Renal pelvis (tissue), 4 donors: ENCODE data around the gene TRAF3. TPM values are rescaled to one million over a fixed set of nuclear protein-coding genes. Genes with fewer than 3 reads are reported as not detected.
A peak's percentile ranks its signal among the peaks of the same experiment; 100 is the strongest.
"Not testable (repeated sequence)": the region's sequence is repeated elsewhere in the genome, so short reads cannot be mapped to it uniquely, and the experiment has no call there.

ENCODE experiments used
- DNase-seq: peaks from one replicate; pipeline ENCODE4 v3.0.0-alpha.2; 2013
- polyA plus RNA-seq, 3 donors: library from polyadenylated mRNA; unstranded; fragments of 120-200 nt; gene quantifications; one replicate each; pipeline ENCODE4 v1.2.1, GENCODE V29; 2013; ENCODE audit not compliant: insufficient read length in 3 of 3

TRAF3 gene
- polyA plus RNA-seq, 3 donors = 15.9 to 18.0 (median 16.6) TPM

DNA sequence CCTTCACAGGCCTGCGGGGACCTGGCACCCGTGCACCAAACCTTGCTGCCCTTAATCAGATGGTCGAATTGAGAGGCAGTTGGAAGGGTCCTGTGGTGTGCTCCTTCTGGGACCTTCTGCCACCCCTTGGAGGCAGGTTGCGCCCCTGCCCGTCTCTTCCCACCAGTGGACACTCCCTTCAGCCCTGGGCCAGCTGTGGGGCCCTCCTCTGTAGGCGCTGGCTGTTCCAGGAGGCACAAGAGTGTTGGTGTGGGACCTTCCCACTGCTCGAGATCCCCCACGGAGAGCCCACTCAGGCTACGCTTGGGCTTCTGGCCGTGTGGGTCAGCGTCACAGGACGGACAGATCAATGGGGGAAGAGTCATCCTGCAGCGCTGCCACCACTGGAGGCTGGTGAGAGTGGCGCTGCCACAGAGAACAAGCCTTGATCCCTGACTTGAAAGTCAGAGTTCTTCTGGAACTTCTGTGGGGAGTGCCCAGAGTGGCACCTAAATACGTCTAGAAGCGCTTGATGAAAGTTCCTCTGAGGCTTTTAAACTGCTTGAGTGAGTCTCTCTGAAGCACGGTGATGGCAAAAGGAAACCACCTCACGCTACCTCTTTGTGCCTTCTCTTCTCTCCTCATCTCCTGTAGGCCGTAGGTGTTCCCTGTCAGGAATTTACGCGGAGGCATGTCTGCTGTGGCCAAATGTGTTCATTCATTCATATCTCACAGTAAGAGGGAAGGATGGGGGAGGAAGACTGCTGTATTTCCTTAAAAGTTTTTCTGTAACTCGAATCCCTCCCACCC, 48.3 kb downstream of the TRAF3 start:
- no peak for DNase-seq

DNA sequence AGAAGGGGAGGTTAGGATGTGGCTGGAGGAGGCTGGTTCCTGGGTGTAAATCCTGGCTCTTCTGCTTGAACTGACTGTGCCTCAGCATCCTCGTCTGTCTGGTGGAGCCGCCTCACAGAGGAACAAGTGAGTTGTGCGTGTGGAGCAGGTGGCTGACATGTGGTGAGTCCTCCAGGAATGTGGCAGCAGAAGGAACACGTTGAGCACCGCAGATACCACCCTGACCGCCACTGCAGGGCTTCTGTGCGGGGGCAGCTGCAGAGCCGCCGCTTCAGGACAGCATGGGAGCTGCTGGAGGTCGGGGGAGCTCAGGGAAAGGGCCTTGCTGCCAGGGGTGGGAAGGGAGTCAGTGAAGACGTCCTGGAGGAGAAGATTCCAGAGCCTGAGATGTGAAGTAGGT, 48.9 kb downstream of the TRAF3 start:
- no peak for DNase-seq

DNA sequence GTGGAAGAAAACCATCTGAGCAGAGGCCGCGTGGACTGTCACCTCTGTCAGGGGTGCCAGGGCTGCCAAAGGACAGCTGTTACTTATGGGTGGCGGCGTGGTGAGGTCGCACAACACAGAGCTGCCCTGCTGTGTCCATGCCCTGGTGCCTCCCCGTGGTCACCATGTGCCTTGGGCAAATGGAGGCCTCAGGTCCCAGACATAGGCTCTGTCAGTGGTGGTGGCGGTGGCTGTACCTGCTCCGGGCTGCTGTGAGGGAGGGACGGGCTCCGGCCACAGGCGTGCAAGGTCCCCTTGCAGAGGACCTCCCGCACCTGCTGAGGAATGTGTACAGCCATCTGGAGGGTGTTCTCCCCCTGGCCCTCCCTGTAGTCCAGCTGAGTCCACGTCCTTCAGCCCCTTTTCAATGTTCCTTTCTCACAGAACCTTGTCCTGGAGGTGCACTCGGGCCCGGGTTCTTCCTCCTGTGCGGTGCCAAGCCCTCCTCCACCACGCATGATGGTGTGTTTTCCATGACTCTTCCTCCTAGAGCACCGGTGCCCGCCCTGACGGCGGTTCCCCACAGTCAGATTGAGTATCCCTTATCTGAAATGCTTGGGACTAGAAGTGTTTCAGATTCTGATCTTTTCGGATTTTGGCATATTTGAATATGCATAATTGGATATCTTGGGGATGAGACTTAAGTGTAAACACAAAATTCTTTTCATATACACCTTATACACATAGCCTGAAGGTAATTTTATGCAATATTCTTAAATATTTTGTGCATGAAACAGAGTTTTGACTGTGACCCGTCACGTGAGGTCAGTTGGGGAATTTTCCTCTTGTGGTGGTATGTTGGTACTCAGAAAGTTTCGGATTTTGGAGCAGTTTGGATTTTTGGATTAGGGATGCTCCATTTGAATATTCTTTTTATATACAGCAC, 49.8 kb downstream of the TRAF3 start:
- no peak for DNase-seq

DNA sequence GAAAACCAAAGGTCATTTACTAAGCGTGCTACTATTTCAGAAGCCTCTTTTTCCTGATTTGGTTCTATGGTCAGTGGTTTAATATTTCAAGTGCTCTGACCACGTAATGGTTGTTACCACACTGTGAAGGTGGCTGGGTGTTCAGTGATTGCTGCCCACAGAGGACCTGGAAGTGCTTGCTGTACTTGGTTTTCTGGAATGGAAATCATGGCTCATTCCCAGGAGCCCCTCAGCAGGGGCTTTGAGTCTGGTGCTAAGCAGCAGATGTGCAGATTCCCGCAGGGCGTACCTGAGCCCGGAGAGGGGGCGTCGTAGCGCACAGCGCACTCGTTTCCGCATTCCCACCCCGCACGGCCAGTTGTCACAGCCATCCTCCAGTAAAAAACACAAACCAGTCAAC, 50.5 kb downstream of the TRAF3 start:
- DNase-seq = no peak

DNA sequence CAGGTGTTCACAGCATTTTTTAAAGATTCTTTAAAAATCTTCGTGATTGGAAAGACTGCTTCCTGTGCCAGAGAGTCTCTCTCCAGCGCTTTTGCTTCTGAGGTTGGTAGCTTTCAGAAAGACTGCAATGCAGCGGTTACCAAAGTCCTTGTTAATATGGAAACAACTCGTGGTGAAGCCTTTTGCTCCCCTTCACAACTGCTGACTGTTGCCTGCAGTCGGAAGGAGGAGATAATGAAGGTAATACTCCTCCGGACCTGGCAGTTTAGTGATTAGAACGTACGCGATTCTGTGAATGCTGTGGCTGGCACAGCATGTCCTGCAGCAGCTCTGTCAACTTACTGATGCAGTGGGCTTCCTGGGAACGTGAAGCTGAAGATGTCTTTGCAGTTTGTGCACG, 50.9 kb downstream of the TRAF3 start:
- no peak for DNase-seq

DNA sequence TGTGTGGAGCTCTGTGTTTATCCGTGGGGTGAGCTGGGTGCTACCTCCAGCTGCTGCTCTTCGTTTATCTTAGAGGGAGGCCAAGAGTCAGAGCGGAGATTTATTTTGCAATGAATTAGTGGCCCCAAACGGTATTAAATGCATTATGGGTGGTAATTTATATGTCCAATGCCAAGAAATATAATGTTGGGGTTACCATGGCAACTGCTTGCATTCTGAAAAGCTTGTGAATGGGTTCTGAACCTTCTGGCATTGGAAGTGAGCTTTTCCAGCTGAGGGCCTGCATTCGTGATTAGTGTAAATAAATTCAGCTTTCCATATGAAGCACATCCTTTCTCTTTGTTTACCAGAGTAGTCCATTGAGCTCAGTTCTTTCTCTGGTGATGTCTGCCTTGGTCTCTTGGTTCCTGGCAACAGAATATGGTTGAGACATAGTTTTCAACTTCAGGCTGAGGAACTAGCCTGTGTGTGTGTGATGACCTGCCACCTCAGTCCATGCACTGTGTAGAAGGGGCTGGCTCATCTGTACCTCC, 51.8 kb downstream of the TRAF3 start:
- peak; percentile 83 for DNase-seq

DNA sequence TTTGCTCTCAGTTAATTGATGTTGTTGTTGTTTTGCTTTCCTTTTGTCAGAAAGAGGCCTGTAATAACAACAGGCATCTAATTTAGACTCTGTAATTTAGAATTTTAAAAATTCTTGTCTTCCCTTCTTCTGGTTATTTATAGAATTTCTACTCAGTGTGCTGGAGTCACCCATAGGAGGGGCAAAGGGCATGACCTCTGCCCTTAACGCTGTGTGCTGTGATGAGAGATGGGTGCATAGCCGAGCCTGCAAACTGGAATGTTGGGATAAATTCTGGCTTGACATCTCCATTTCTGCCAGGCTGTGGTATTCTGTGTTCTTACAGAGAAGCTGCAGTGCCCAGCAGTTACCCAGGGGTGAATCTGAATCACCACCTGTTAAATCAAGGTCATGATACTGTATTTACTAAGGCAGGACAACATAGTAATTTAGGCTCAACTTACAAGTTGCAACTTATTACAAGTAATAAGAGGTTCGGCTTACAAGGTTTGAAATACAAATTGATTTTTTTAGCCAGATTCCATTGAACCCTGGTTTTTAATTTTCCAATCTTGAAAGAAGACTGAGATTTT, 53.3 kb downstream of the TRAF3 start:
- no peak for DNase-seq

DNA sequence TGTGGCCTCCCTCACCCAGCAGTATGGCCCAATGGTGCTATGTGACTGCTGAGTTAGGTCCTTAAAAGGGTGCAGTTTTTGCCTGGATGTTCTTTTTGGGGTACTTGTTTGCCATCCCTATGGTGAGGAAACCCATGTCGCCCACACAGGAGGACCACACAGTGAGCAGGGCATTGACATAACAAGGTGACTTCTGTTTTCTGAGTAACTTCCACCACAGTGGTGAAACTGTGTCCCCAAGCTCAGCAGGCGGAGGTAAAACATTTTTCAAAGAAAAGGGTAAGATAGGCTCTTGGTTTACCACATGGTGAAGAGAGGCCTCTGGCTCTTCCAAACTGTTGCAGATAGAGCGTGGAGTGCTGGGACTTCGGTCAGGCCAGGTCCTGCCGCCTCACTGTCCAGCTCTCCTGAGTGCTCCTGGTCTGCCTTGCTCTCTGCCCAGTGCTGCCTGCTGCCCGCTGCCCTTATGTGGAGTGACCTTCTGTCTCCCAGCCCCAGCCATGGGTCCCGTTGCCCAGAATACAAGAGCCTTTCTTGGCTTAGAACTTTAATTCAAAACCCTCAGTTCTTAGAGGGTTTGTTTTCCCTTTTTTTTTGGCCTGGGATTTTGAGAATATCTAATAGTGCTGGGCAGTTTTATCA, 54.0 kb downstream of the TRAF3 start:
- DNase-seq = no peak

DNA sequence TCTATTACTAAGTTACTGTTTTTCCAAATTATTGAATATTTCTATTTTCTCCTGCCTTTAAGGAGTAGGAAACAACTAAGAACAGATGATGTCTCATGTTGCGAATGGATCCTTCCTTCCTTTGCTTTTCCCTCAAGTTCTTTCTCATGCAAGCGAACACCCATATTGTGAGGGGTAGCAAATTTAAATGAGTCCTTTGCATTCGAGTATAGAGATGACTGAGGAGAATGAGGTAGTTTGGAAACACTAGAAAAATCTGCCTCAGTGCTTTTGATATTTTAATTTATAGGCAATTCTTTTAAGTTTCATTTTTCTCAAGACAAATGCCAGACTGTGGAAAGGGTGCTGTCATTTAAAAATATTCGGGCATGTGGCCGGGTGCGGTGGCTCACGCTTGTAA, 56.1 kb downstream of the TRAF3 start:
- no peak for DNase-seq

DNA sequence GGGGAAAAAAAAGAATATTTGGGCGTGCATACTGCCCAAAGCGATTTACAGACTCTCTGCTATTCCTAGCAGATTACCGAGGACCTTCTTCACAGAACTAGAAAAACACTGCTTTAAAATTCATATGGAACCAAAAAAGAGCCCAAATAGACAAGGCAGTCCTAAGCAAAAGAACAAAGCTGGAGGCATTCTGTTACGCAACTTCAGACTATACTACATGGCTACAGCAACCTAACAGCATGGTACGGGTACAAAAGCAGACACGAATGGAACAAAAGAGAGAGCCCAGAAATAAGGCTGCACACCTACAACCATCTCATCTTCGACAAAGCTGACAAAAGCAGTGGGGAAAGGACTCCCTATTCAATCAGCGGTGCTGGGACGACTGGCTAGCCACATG, 56.7 kb downstream of the TRAF3 start:
- no peak for DNase-seq

DNA sequence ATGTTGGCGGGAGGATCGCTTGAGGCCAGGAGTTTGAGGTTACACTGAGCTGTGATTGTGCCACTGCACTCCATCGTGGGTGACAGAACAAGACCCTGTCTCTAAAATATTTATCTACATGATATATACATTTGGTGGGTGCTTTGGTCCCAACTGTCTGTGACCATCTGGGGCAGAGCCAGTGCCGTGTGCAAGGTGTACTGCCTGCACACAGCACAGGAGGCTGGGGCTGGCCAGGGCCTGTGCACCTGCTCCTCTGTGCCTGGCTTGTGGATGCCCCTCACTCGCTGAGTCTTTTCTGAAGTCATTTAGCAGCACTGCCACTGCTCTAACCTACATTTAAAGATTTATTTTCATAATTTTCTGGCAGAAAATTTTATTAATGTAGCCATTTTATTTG, 58.7 kb downstream of the TRAF3 start:
- DNase-seq = no peak

DNA sequence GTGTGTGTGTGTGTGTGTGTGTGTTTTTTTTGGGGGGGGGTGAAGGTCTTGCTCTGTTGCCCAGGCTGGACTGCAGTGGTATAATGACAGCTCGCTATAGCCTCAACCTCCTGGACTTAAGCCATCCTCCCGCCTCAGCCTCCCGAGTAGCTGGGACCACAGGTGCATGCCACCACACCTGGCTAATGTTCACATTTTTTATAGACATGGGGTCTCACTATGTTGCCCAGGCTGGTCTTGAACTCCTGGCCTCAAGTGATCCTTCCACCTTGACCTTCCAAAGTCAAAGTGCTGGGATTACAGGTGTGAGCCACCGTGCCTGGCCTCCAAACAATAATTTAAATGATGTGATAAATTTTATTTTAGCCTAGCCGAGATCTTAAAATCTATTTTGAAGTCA, 59.9 kb downstream of the TRAF3 start:
- DNase-seq = not testable (repeated sequence)

DNA sequence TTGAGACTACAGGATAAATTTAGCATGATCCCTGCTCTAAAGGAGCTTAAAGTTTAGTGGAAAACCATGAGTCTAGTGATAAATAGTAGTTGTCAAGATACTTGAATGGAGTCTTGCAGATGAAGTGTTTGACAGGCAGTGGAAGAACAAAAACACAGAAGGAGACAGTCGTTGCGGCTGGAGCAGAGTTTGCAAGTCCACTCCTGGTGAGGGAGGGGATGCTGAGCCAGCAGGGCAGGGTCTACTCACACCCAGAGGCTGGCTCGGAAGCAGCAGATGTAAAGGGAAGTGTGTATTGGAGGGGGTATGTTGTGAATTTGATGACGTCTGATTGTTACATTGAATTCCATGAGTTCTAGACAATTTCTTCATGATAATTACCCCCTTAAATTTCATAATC, 61.3 kb downstream of the TRAF3 start:
- DNase-seq = no peak

DNA sequence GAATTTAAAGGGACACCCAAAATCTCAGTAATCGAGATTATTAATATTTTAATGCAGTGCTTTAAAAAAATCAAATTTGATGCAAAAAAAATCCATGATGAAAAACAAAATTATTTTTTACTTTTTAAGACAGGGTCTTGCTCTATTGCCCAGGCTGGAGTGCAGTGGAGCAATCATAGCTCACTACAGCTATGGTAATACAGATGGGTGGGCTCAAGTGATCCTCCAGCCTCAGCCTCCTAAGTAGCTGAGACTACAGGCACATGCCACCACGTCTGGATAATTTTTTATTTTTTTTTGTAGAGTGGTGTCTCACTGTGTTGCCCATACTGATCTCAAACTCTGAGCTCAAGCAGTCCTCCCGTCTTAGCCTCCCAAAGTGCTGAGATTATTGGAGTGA, 62.9 kb downstream of the TRAF3 start:
- no peak for DNase-seq

DNA sequence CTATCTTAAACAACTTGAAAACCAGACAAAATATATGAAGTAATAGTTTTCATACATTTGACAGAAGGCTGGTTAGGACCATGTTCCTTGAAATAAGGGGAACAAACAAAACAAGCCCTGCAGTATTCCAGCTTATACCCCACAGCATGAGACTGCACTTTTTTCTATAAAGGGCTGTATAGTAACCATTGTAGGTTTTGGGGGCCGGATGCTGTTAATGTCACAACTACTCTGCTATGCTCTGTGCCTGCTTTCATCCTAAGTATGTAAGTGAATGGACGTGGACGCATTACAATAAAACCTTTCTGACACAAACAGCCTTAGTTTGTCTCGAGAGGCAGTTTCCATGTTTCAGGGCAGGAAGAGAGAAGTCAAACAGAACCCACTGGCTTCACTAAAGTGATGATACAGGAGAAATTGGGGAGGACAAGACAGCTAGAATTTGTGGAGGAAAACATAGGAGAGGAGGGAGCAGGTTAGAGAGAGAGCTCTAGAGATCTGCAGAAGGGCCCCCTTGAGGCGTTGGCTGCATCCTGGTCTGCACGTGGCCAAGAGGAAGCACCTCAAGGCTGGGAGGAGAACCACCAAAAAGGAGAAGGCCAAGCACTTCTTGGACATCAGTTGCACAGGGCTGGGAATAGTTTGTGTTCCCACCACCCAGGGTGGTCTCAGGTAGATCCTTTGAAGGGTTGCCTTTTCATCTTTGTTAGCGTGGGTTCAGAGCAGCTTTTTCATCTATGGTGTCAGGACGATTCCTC, 63.7 kb downstream of the TRAF3 start:
- DNase-seq = no peak

DNA sequence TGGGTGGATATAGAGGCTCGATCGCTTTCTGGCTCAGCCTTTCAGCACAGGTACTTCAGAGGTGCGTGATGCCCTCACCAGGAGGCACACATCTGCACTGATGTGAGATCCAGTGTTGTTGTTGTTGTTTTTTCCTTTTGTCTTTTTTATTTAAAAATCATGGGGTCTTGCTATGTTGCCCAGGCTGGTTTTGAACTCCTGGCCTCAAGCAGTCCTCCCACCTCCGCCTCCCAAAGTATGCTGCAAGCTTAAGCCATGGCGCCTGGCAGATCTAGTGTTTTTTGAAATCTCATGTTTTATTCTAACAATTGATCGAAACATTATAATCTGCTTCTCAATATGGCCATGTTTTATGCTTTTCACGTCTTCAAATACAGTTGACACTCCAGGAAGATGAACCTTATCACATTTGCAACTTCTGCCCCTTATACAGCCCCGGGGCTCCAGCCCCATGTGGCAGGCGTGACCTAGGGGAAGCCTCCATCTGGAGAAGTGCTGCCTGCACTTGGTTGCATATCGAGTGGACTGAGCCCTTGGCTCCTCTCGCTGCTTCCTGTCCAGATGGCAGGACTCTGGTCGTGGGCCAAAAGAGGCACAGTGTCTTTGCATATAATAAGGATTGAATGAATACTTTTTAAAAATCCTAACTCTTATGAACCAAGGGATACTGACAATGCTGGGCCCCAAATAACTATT, 71.7 kb downstream of the TRAF3 start:
- DNase-seq = no peak

DNA sequence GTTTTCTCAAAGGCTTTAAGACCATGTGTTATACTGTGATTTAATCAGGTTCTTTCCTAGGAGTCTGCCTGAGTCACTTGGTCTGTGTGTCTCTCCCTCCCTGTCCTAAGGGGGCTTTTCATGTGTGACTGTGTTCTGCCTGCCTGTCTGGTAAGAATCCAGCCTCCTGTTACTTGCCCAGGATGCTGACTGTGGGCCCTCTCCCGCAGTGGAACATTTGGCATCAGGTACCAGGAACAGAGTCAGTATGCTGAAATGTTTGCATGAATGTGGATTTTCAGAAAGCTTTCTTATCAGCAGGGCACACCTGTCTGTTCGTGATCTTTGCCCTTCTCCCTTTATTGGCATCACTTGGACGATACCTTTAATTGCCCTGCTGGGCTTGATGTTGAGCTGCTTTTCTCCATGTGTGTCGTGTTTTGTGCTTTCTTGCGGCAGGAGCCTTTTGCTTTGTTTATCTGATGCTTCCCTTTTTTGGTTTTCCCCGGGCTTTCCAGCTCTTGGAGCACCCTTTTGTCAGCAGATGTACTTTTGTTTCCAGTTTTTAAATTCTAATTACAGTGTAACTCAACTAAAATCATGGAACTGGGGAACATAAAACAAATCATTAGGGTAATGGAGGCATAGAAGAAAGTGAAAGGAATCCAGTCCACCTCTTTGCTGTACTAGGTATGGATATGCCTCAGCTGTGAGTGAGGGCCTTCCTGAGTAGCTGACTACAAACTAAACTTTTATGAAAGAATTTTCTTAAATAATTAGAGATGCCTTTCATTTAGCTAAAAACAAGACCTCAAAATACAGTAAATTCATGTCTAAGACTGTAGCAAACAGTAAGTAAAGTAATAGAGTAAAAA, 72.5 kb downstream of the TRAF3 start:
- no peak for DNase-seq

DNA sequence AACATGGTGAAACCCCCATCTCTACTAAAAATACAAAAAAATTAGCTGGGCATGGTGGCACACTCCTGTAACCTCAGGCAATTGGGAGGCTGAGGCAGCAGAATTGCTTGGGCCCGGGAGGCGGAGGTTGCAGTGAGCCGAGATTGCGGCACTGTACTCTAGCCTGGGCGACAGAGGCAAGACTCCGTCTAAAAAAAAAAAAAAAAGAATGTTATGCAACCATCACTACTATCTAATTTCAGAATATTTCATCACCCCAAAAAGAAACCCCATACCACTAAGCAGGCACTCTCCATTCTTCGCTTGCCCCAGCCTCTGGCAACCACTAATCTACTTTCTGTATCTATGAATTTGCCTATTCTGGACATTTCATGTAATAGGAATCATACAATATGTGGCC, 76.4 kb downstream of the TRAF3 start:
- DNase-seq = no peak

DNA sequence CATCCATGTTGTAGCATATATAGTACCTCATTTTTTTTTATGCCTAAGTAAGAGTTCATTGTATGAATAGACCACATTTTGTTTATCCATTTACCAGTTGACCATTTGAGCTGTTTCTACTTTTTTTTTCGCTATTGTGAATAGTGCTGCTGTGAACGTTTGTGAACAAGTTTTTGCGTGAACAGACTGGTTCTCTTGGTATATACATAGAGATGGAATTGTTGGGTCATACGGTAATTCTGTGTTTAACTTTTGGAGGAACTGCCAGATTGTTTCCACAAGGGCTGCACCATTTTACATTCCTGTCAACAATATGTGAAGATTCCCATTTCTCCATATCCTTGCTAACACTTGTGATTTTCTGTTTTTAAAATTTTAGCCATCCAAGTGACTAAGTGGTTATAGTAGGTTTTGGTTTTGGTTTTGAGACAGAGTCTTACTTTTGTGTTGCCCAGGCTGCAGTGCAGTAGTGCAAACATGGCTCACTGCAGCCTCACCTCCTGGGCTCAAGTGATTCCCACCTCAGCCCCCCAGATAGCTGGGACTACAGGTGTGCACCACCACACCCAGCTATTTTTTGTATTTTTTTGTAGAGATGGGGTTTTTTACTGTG, 76.9 kb downstream of the TRAF3 start:
- no peak for DNase-seq
